ENCODE measurements around the gene F10. TPM values are rescaled to one million over a fixed set of nuclear protein-coding genes. Genes with fewer than 3 reads are reported as not detected.

The F10 gene
- total RNA-seq, 1 experiment from 2014 or later, result not detected

GRCh38 chr13:113148407-113148806 is 25.8 kb downstream of the F10 start:
- TF ChIP-seq CTCF (IDR thresholded peaks at IDR 0.05; ENCODE audit: unreplicated experiment), result no peak
- DNase-seq (ENCODE audit: unreplicated experiment), result no peak
- POLR2A ChIA-PET, result no interaction called here
- no peak overlapping the region for H3K27ac Mint-ChIP-seq (ENCODE audit: low read depth, unreplicated experiment)
- CTCF ChIA-PET, result interaction anchor here (1.5 kb wide), 1 partner anchor 119 kb away, joined by 3 read pairs; no protein-coding TSS in a partner anchor
- H3K4me3 Mint-ChIP-seq (ENCODE audit: unreplicated experiment), result no peak overlapping the region
- peaks cover 8% of the 10 kb centered on the region for H3K9me3 Mint-ChIP-seq (ENCODE audit: unreplicated experiment)
- H3K27me3 Mint-ChIP-seq (ENCODE audit: insufficient read depth, unreplicated experiment), result peaks cover 26% of the 10 kb centered on the region
- peaks cover 5% of the 10 kb centered on the region for H3K36me3 Mint-ChIP-seq (ENCODE audit: insufficient read depth, unreplicated experiment)
- intact Hi-C loops (cut with micrococcal nuclease), result no loop called here
- peaks cover 9% of the 10 kb centered on the region for H3K4me1 Mint-ChIP-seq (ENCODE audit: insufficient read depth, unreplicated experiment)
- BruUV-seq (replicated peaks), result no TSS peak

- peaks cover 8% of the 10 kb centered on the region for H3K9me3 Mint-ChIP-seq (ENCODE audit: unreplicated experiment)
- peaks cover 26% of the 10 kb centered on the region for H3K27me3 Mint-ChIP-seq (ENCODE audit: insufficient read depth, unreplicated experiment)
- BruUV-seq (replicated peaks), result no TSS peak
- peaks cover 9% of the 10 kb centered on the region for H3K4me1 Mint-ChIP-seq (ENCODE audit: insufficient read depth, unreplicated experiment)
- TF ChIP-seq CTCF (IDR thresholded peaks at IDR 0.05; ENCODE audit: unreplicated experiment), result no peak
- no peak for DNase-seq (ENCODE audit: unreplicated experiment)
- H3K4me3 Mint-ChIP-seq (ENCODE audit: unreplicated experiment), result no peak overlapping the region
- H3K36me3 Mint-ChIP-seq (ENCODE audit: insufficient read depth, unreplicated experiment), result peaks cover 5% of the 10 kb centered on the region
- H3K27ac Mint-ChIP-seq (ENCODE audit: low read depth, unreplicated experiment), result no peak overlapping the region
- ChIA-PET POLR2A (no interaction called here), CTCF (interaction anchor here (1.5 kb wide), 1 partner anchor 119 kb away, joined by 3 read pairs; no protein-coding TSS in a partner anchor)
- intact Hi-C loops (cut with micrococcal nuclease), result no loop called here
Observed at GRCh38 chr13:113148940-113149503, 26.4 kb downstream of the F10 start.

GRCh38 chr13:113149711-113150549 is 27.3 kb downstream of the F10 start:
- no peak overlapping the region for H3K4me3 Mint-ChIP-seq (ENCODE audit: unreplicated experiment)
- ChIA-PET CTCF (no interaction called here), POLR2A (no interaction called here)
- intact Hi-C loops (cut with micrococcal nuclease), result loop anchor here (10.0 kb wide), 1 partner anchor 245 kb away; no protein-coding TSS in a partner anchor
- DNase-seq (ENCODE audit: unreplicated experiment), result no peak
- H3K27ac Mint-ChIP-seq (ENCODE audit: low read depth, unreplicated experiment), result no peak overlapping the region
- H3K4me1 Mint-ChIP-seq (ENCODE audit: insufficient read depth, unreplicated experiment), result peaks cover 9% of the 10 kb centered on the region
- peaks cover 26% of the 10 kb centered on the region for H3K27me3 Mint-ChIP-seq (ENCODE audit: insufficient read depth, unreplicated experiment)
- no TSS peak for BruUV-seq (replicated peaks)
- peaks cover 5% of the 10 kb centered on the region for H3K36me3 Mint-ChIP-seq (ENCODE audit: insufficient read depth, unreplicated experiment)
- TF ChIP-seq CTCF (IDR thresholded peaks at IDR 0.05; ENCODE audit: unreplicated experiment), result no peak
- H3K9me3 Mint-ChIP-seq (ENCODE audit: unreplicated experiment), result peaks cover 8% of the 10 kb centered on the region

GRCh38 chr13:113150550-113151365 is 28.2 kb downstream of the F10 start:
- no peak for TF ChIP-seq CTCF (IDR thresholded peaks at IDR 0.05; ENCODE audit: unreplicated experiment)
- H3K36me3 Mint-ChIP-seq (ENCODE audit: insufficient read depth, unreplicated experiment), result peaks cover 5% of the 10 kb centered on the region
- intact Hi-C loops (cut with micrococcal nuclease), result loop anchor here (10.0 kb wide), 1 partner anchor 244 kb away; no protein-coding TSS in a partner anchor
- POLR2A ChIA-PET, result no interaction called here
- peaks cover 18% of the 10 kb centered on the region for H3K27me3 Mint-ChIP-seq (ENCODE audit: insufficient read depth, unreplicated experiment)
- peaks cover 9% of the 10 kb centered on the region for H3K4me1 Mint-ChIP-seq (ENCODE audit: insufficient read depth, unreplicated experiment)
- BruUV-seq (replicated peaks), result no TSS peak
- DNase-seq (ENCODE audit: unreplicated experiment), result no peak
- H3K27ac Mint-ChIP-seq (ENCODE audit: low read depth, unreplicated experiment), result no peak overlapping the region
- H3K9me3 Mint-ChIP-seq (ENCODE audit: unreplicated experiment), result peaks cover 8% of the 10 kb centered on the region
- no peak overlapping the region for H3K4me3 Mint-ChIP-seq (ENCODE audit: unreplicated experiment)
- CTCF ChIA-PET, result no interaction called here
